ENCODE measurements around the gene SECTM1. TPM values are rescaled to one million over a fixed set of nuclear protein-coding genes. Genes with fewer than 3 reads are reported as not detected.

SECTM1 gene
- total RNA-seq, 1 donor from 2014 or later = not detected

GRCh38 chr17:82320956-82321927 is 12.3 kb downstream of the SECTM1 start:
- Histone ChIP-seq H3K4me3 (no peak overlapping the region), H4K20me1 (ENCODE audit: low read depth) (no peaks in the 10 kb centered on the region), H2AFZ (replicated peaks) (peak overlapping the region; percentile 26), H3K79me2 (ENCODE audit: low read depth) (no peaks in the 10 kb centered on the region), H3K4me1 (peaks cover 12% of the 10 kb centered on the region), H3K4me2 (peak overlapping the region; percentile 60), H3K27me3 (peaks cover 22% of the 10 kb centered on the region), H3K9me3 (ENCODE audit: low read depth) (no peaks in the 10 kb centered on the region), H3K9ac (no peak overlapping the region), H3F3A (ENCODE audit: low read depth) (peaks cover 28% of the 10 kb centered on the region), H3K27ac (no peak overlapping the region), H3K36me3 (no peaks in the 10 kb centered on the region)
- TF ChIP-seq EZH2 (IDR thresholded peaks at IDR 0.05) = no peak
- no peak for TF ChIP-seq EZH2phosphoT487 (IDR thresholded peaks at IDR 0.05)
- peak; percentile 88 for TF ChIP-seq CTCF (IDR thresholded peaks at IDR 0.05)
- Mint-ChIP-seq H3K9me3 (no peaks in the 10 kb centered on the region), H3K4me1 (peaks cover 12% of the 10 kb centered on the region), H3K4me3 (no peak overlapping the region), H3K36me3 (no peaks in the 10 kb centered on the region), H3K27me3 (ENCODE audit: insufficient read depth, low read depth) (peaks cover 8% of the 10 kb centered on the region), H3K27ac (peak overlapping the region; percentile 81)
- peak; percentile 63 for DNase-seq (ENCODE audit: low spot score)

- Mint-ChIP-seq H3K4me1 (peaks cover 21% of the 10 kb centered on the region), H3K27ac (no peak overlapping the region), H3K9me3 (no peaks in the 10 kb centered on the region), H3K36me3 (no peaks in the 10 kb centered on the region), H3K4me3 (no peak overlapping the region), H3K27me3 (ENCODE audit: insufficient read depth, low read depth) (peaks cover 8% of the 10 kb centered on the region)
- no peak for DNase-seq (ENCODE audit: low spot score)
- H3F3A ChIP-seq (ENCODE audit: low read depth) = peaks cover 28% of the 10 kb centered on the region
- TF ChIP-seq EZH2 (IDR thresholded peaks at IDR 0.05) = no peak
- H3K4me2 ChIP-seq = no peak overlapping the region
- no peak overlapping the region for H3K9ac ChIP-seq
- H3K27ac ChIP-seq = no peak overlapping the region
- no peaks in the 10 kb centered on the region for H3K9me3 ChIP-seq (ENCODE audit: low read depth)
- peaks cover 22% of the 10 kb centered on the region for H3K4me1 ChIP-seq
- H4K20me1 ChIP-seq (ENCODE audit: low read depth) = no peaks in the 10 kb centered on the region
- H2AFZ ChIP-seq (replicated peaks) = no peak overlapping the region
- H3K27me3 ChIP-seq = peaks cover 22% of the 10 kb centered on the region
- no peaks in the 10 kb centered on the region for H3K36me3 ChIP-seq
- H3K4me3 ChIP-seq = no peak overlapping the region
- no peaks in the 10 kb centered on the region for H3K79me2 ChIP-seq (ENCODE audit: low read depth)
These were observed 13.3 kb downstream of the SECTM1 start for GRCh38 chr17:82320140-82320840.

GRCh38 chr17:82319619-82320062 is 13.9 kb downstream of the SECTM1 start:
- no peaks in the 10 kb centered on the region for H3K9me3 Mint-ChIP-seq
- no peak overlapping the region for H2AFZ ChIP-seq (replicated peaks)
- peaks cover 22% of the 10 kb centered on the region for H3K27me3 ChIP-seq
- DNase-seq (ENCODE audit: low spot score) = no peak
- no peak overlapping the region for H3K4me3 ChIP-seq
- no peak overlapping the region for H3K27ac ChIP-seq
- no peaks in the 10 kb centered on the region for H3K79me2 ChIP-seq (ENCODE audit: low read depth)
- no peak overlapping the region for H3K4me2 ChIP-seq
- no peaks in the 10 kb centered on the region for H3K9me3 ChIP-seq (ENCODE audit: low read depth)
- H3K36me3 Mint-ChIP-seq = no peaks in the 10 kb centered on the region
- TF ChIP-seq EZH2 (IDR thresholded peaks at IDR 0.05) = no peak
- TF ChIP-seq CTCF (IDR thresholded peaks at IDR 0.05) = no peak
- no peak for TF ChIP-seq EZH2phosphoT487 (IDR thresholded peaks at IDR 0.05)
- H3K4me3 Mint-ChIP-seq = no peak overlapping the region
- peaks cover 22% of the 10 kb centered on the region for H3K4me1 ChIP-seq
- peaks cover 8% of the 10 kb centered on the region for H3K27me3 Mint-ChIP-seq (ENCODE audit: insufficient read depth, low read depth)
- peaks cover 28% of the 10 kb centered on the region for H3F3A ChIP-seq (ENCODE audit: low read depth)
- H3K27ac Mint-ChIP-seq = no peak overlapping the region
- H4K20me1 ChIP-seq (ENCODE audit: low read depth) = no peaks in the 10 kb centered on the region
- H3K4me1 Mint-ChIP-seq = peaks cover 18% of the 10 kb centered on the region
- H3K36me3 ChIP-seq = no peaks in the 10 kb centered on the region
- H3K9ac ChIP-seq = no peak overlapping the region

Measured in neural progenitor cell (in vitro differentiated cells).